Activated CD8-positive, alpha-beta T cell treated with anti-CD3 and anti-CD28 coated beads, Interleukin-2, amount 10 ng/mL, durations not matched to agents 7 days and 5 days (primary cell): ENCODE measurements around the gene DCAKD. TPM values are rescaled to one million over a fixed set of nuclear protein-coding genes. Genes with fewer than 3 reads are reported as not detected.
A peak's percentile ranks its signal among the peaks of the same experiment; 100 is the strongest.

Experiments
- ATAC-seq: fragments of 150-1000 bp; cut with Tn5 transposase; one replicate; pipeline ENCODE4 v1.10.0; 2021; ENCODE audit warnings: moderate library complexity
- CTCF ChIA-PET: fragments of 350-600 bp; sonication (Branson Sonifier 250); formaldehyde crosslinking; loops from one replicate; lab custom pipeline; 2021; ENCODE audit warnings: antibody characterized with exemption; lab: Charles Lee
- POLR2A ChIA-PET: fragments of 350-600 bp; sonication (Branson Sonifier 250); formaldehyde crosslinking; loops from one replicate; lab custom pipeline; 2021; ENCODE audit warnings: antibody characterized with exemption; lab: Charles Lee
- DNase-seq: peaks from one replicate; pipeline ENCODE4 v3.0.0-alpha.2; 2020
- H3K27ac Mint-ChIP-seq: one replicate; pipeline ENCODE4 v1.8.0; 2021; ENCODE audit warnings: mild to moderate bottlenecking, mixed read lengths
- H3K27me3 Mint-ChIP-seq: one replicate; pipeline ENCODE4 v1.8.0; 2021; ENCODE audit warnings: low read depth, mixed read lengths
- H3K36me3 Mint-ChIP-seq: one replicate; pipeline ENCODE4 v1.8.0; 2021; ENCODE audit warnings: low read depth, mixed read lengths
- H3K4me1 Mint-ChIP-seq: one replicate; pipeline ENCODE4 v1.8.0; 2021; ENCODE audit warnings: low read depth, mixed read lengths
- H3K4me3 Mint-ChIP-seq: one replicate; pipeline ENCODE4 v1.8.0; 2021; ENCODE audit warnings: mild to moderate bottlenecking, mixed read lengths
- H3K9me3 Mint-ChIP-seq: one replicate; pipeline ENCODE4 v1.8.0; 2022; ENCODE audit warnings: mixed read lengths; ENCODE audit not compliant: insufficient read depth
- total RNA-seq, 2 experiments: library from RNA; stranded (reverse); gene quantifications; one replicate each; pipeline ENCODE4 v1.2.3, GENCODE V29; 2021

DCAKD gene
- total RNA-seq, 2 experiments from 2014 or later, result 32.9 to 33.7 TPM

GRCh38 chr17:44997733-44998520 lies 53.5 kb downstream of the DCAKD start:
- Mint-ChIP-seq H3K27ac (no peak overlapping the region), H3K27me3 (peaks cover 18% of the 10 kb centered on the region), H3K36me3 (no peaks in the 10 kb centered on the region), H3K4me1 (no peaks in the 10 kb centered on the region), H3K4me3 (no peak overlapping the region), H3K9me3 (no peaks in the 10 kb centered on the region)
- POLR2A ChIA-PET, result no interaction called here
- CTCF ChIA-PET, result interaction anchor here (5.7 kb wide), 1 partner anchor 23 kb away, joined by 24 read pairs; no protein-coding TSS in a partner anchor
- no peak for DNase-seq
- ATAC-seq, result no peak

GRCh38 chr17:44996304-44996703 lies 55.1 kb downstream of the DCAKD start:
- no peaks in the 10 kb centered on the region for H3K9me3 Mint-ChIP-seq
- H3K36me3 Mint-ChIP-seq, result no peaks in the 10 kb centered on the region
- DNase-seq, result no peak
- H3K4me3 Mint-ChIP-seq, result no peak overlapping the region
- no peaks in the 10 kb centered on the region for H3K4me1 Mint-ChIP-seq
- POLR2A ChIA-PET, result no interaction called here
- no peak overlapping the region for H3K27ac Mint-ChIP-seq
- ATAC-seq, result no peak
- CTCF ChIA-PET, result interaction anchor here (5.7 kb wide), 1 partner anchor 25 kb away, joined by 24 read pairs; no protein-coding TSS in a partner anchor
- H3K27me3 Mint-ChIP-seq, result peaks cover 20% of the 10 kb centered on the region

DNA sequence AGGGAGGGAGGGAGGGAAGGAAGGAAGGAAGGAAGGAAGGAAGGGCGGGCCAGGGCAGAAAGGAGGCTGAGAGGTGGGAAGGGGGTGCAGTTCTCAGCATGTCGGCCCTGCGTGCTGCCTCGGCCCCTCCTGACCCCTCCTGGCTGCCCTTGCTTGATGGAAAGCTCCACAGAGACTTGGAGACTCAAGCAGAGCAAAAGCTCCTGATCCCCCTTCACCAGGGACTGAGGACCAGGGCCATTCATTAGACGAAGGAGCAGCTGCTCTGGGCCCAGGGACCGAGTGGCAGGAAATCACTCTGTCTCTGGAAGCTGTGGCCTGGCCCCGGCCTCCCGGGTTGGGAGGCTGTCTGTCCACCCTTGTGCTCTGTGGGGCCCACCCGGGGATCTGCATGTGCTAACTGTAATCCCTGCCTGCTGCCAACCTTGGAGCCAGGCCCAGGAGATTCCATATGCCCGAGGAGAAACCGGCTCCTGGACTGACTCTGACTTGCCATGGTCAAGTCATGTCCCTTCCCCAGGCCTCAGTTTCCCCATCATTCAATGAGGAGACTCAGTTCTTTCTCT lies 55.9 kb downstream of the DCAKD start:
- Mint-ChIP-seq H3K9me3 (no peaks in the 10 kb centered on the region), H3K27ac (no peak overlapping the region), H3K4me1 (no peaks in the 10 kb centered on the region)

GRCh38 chr17:44992242-44992939 lies 59.0 kb downstream of the DCAKD start:
- DNase-seq, result no peak
- H3K9me3 Mint-ChIP-seq, result no peaks in the 10 kb centered on the region
- H3K27ac Mint-ChIP-seq, result no peak overlapping the region
- ATAC-seq, result peak; percentile 40
- peaks cover 3% of the 10 kb centered on the region for H3K4me1 Mint-ChIP-seq
- H3K27me3 Mint-ChIP-seq, result peaks cover 32% of the 10 kb centered on the region
- ChIA-PET POLR2A (interaction anchor here (0.6 kb wide), 1 partner anchor 284 kb away, joined by 3 read pairs; the partner anchor contains the start of gene DBF4B), CTCF (interaction anchor here (1.1 kb wide), 1 partner anchor 113 kb away, joined by 5 read pairs; no protein-coding TSS in a partner anchor)
- no peak overlapping the region for H3K4me3 Mint-ChIP-seq
- H3K36me3 Mint-ChIP-seq, result no peaks in the 10 kb centered on the region

More for the DNA sequence above, 55.9 kb downstream of the DCAKD start:
- Mint-ChIP-seq H3K36me3 (no peaks in the 10 kb centered on the region), H3K27me3 (peaks cover 20% of the 10 kb centered on the region), H3K4me3 (no peak overlapping the region)
- DNase-seq, result no peak
- no peak for ATAC-seq
- ChIA-PET POLR2A (no interaction called here), CTCF (interaction anchor here (5.7 kb wide), 1 partner anchor 25 kb away, joined by 24 read pairs; no protein-coding TSS in a partner anchor)

DNA sequence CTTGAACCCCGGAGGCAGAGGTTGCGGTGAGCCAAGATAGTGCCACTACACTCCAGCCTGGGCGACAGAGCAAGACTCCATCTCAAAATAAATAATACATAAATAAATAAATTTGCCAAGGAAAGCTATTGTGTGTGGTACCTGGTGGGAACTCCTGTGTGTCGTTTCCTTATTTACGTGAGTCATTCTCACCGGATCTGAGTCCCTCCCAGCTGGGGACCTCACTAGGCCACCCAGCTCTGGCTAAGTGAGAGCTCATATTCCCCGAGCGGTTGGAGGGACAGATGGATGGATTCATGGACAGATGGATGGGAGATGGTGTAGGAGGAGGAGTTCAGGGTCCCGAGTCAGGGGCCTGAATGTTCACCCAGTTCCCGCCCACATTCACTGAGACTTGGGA lies 60.4 kb downstream of the DCAKD start:
- ChIA-PET POLR2A (no interaction called here), CTCF (interaction anchor here (1.1 kb wide), 2 partner anchors 112 to 193 kb away, joined by 3 to 5 read pairs; no protein-coding TSS in a partner anchor)
- H3K4me1 Mint-ChIP-seq, result peaks cover 6% of the 10 kb centered on the region
- ATAC-seq (no peak), DNase-seq (no peak)
- no peaks in the 10 kb centered on the region for H3K9me3 Mint-ChIP-seq
- H3K4me3 Mint-ChIP-seq, result no peak overlapping the region
- no peak overlapping the region for H3K27ac Mint-ChIP-seq
- H3K27me3 Mint-ChIP-seq, result peaks cover 35% of the 10 kb centered on the region
- H3K36me3 Mint-ChIP-seq, result no peaks in the 10 kb centered on the region

GRCh38 chr17:44989552-44990138 lies 61.8 kb downstream of the DCAKD start:
- no peak overlapping the region for H3K27ac Mint-ChIP-seq
- ChIA-PET POLR2A (no interaction called here), CTCF (no interaction called here)
- H3K9me3 Mint-ChIP-seq, result no peaks in the 10 kb centered on the region
- peaks cover 6% of the 10 kb centered on the region for H3K4me1 Mint-ChIP-seq
- peaks cover 41% of the 10 kb centered on the region for H3K27me3 Mint-ChIP-seq
- no peaks in the 10 kb centered on the region for H3K36me3 Mint-ChIP-seq
- ATAC-seq (no peak), DNase-seq (no peak)
- no peak overlapping the region for H3K4me3 Mint-ChIP-seq

DNA sequence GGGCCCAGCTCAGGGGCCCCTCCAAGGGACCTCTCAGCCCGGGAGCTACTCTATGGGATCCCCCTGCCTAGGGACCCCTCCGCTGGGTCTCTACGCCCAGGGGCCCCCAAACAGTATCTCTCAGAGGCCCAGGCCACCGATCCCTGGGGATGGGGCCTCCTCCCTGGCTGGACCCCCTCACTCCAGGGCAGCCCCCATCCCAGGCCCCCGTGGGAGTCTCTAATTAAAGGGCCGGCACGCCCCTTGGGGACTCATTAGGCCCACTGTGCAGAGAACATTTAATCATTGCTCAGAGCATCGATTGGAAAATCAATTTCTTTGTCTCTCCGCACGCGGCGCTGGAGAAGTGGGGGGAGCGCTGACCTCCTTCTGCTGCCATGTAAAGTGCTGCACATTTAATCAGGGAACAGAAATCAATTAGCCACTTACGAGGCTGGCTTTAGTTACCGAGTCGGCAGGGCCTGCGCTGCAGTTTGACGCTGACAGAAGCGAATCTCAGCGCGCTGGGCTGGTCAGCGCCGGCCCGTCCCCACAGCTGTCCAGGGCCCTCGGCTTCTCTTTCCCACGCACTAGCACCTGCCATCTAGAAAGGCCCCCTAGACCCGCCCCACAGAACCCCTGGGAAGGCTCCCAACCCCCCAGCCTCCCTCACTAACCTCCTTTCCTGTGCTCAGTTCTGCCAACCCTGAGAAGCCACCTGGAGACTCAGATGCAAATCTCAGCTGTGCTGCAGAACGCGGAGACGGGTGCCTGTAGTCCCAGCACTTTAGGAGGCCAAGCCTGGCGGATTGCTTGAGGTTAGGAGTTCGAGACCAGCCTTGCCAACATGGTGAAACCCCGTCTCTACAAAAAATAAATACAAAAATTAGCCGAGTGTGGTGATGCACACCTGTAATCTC lies 63.1 kb downstream of the DCAKD start:
- POLR2A ChIA-PET, result no interaction called here
- H3K27me3 Mint-ChIP-seq, result peaks cover 37% of the 10 kb centered on the region
- no peak for DNase-seq
- peak; percentile 21 for ATAC-seq
- no peak overlapping the region for H3K27ac Mint-ChIP-seq
- peaks cover 6% of the 10 kb centered on the region for H3K4me1 Mint-ChIP-seq
- CTCF ChIA-PET, result no interaction called here
- no peaks in the 10 kb centered on the region for H3K36me3 Mint-ChIP-seq
- no peaks in the 10 kb centered on the region for H3K9me3 Mint-ChIP-seq
- H3K4me3 Mint-ChIP-seq, result no peak overlapping the region

DNA sequence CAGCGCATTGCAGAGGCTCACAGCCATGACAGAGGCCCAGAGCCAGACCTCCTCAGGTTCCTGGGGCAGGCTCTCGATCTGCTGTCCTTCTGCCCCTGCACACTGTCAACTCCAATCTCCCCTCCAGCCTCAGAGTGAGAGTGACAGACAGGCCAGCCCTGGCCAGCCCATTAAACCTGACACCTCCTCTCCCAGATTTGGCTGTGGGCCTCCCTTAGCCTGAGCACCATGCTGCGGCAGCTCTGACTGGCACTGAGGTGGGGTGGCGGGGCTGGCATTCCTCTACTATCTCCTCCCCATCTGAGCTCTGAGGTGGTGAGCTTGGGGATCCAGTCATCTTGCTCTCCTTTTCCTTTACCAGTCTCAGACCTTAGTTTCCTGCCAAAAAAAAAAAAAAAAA lies 67.9 kb downstream of the DCAKD start:
- ChIA-PET CTCF (no interaction called here), POLR2A (no interaction called here)
- Mint-ChIP-seq H3K27me3 (peaks cover 41% of the 10 kb centered on the region), H3K4me1 (peaks cover 6% of the 10 kb centered on the region), H3K36me3 (no peaks in the 10 kb centered on the region), H3K9me3 (no peaks in the 10 kb centered on the region), H3K27ac (no peak overlapping the region), H3K4me3 (no peak overlapping the region)
- no peak for ATAC-seq
- DNase-seq, result no peak

- Mint-ChIP-seq H3K4me1 (peaks cover 1% of the 10 kb centered on the region), H3K27ac (no peak overlapping the region), H3K27me3 (peaks cover 31% of the 10 kb centered on the region), H3K4me3 (no peak overlapping the region), H3K9me3 (no peaks in the 10 kb centered on the region), H3K36me3 (no peaks in the 10 kb centered on the region)
- DNase-seq, result no peak
- ChIA-PET CTCF (no interaction called here), POLR2A (no interaction called here)
- ATAC-seq, result no peak
Measured at GRCh38 chr17:44982113-44982702, 69.2 kb downstream of the DCAKD start.

GRCh38 chr17:44981221-44981968 lies 70.0 kb downstream of the DCAKD start:
- Mint-ChIP-seq H3K4me1 (no peaks in the 10 kb centered on the region), H3K9me3 (no peaks in the 10 kb centered on the region), H3K4me3 (no peak overlapping the region), H3K36me3 (no peaks in the 10 kb centered on the region), H3K27ac (no peak overlapping the region), H3K27me3 (peaks cover 30% of the 10 kb centered on the region)
- DNase-seq, result no peak
- ATAC-seq, result no peak
- CTCF ChIA-PET, result no interaction called here
- POLR2A ChIA-PET, result no interaction called here
